Peyer's patch (tissue), 4 donors: Measurements from ENCODE around the gene PRELP.

Experiments used
- POLR2A ChIP-seq, 2 donors: fragments of 450-650 bp; IDR thresholded peaks; one replicate each; pipeline ENCODE4 v1.5.1; 2017; ENCODE audit warnings: antibody characterized with exemption in 2 of 2, mild to moderate bottlenecking in 2 of 2, moderate library complexity in 2 of 2
- TF ChIP-seq, protein P1 (sequence below), 6 experiments: fragments of 450-650 bp in 4 of 6; fragments of 200-600 bp in 2 of 6; sonication (generic) in 1 of 6; IDR thresholded peaks; one replicate each; pipeline ENCODE4 v1.5.1; 2017 to 2019; ENCODE audit warnings: antibody characterized with exemption in 6 of 6, mild to moderate bottlenecking in 3 of 6, moderate library complexity in 1 of 6

DNA sequence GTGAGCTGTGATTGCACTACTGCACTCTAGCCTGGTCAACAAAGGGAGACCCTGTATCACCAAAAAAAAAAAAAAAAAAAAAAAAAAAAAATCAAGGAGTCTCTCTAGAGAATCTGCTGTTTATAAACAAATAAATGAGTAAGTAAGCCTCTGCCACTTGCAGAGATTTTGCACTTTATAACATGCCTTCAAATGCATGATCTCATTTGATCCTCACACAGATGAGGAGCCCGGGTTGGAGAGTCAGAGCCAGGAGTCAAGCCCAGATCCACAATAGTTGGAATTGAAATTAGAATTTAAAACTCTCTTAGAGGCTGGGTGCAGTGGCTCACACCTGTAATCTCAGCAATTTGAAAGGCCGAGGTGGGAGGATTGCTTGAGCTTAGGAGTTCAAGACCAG, 4.0 kb downstream of the PRELP start:
- TF ChIP-seq, protein P1, sequence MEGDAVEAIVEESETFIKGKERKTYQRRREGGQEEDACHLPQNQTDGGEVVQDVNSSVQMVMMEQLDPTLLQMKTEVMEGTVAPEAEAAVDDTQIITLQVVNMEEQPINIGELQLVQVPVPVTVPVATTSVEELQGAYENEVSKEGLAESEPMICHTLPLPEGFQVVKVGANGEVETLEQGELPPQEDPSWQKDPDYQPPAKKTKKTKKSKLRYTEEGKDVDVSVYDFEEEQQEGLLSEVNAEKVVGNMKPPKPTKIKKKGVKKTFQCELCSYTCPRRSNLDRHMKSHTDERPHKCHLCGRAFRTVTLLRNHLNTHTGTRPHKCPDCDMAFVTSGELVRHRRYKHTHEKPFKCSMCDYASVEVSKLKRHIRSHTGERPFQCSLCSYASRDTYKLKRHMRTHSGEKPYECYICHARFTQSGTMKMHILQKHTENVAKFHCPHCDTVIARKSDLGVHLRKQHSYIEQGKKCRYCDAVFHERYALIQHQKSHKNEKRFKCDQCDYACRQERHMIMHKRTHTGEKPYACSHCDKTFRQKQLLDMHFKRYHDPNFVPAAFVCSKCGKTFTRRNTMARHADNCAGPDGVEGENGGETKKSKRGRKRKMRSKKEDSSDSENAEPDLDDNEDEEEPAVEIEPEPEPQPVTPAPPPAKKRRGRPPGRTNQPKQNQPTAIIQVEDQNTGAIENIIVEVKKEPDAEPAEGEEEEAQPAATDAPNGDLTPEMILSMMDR (IDR thresholded peaks at IDR 0.05): no peak
- TF ChIP-seq POLR2A (IDR thresholded peaks at IDR 0.05): no peak
